HG03064 (cell line): Measurements from ENCODE around the gene YEATS4.
A peak's percentile ranks its signal among the peaks of the same experiment; 100 is the strongest.

ENCODE experiments used
- ATAC-seq: cut with Tn5 transposase; IDR thresholded peaks from one replicate; pipeline ENCODE4 v1.9.1; 2021; ENCODE audit warnings: low read depth; ENCODE audit not compliant: unreplicated experiment

Gene YEATS4

DNA sequence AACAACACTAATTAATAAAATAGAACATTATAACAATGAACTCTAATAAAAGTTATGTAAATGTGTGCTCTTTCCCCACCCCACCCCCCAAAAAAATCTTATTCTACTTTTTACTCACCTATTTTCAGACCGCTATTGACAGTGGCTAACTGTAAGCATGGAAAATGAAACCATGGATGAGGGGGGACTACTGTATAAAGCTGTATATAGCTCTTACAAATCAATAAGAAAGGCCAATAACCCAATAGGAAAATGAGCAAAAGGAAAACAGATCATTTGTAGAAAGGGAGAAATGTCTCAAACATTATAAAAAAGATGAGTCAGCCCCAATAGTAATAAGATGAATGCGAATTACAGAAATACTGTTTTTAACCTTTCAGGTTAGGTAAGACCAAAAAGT, 27.4 kb downstream of the YEATS4 start:
- no peak for ATAC-seq

DNA sequence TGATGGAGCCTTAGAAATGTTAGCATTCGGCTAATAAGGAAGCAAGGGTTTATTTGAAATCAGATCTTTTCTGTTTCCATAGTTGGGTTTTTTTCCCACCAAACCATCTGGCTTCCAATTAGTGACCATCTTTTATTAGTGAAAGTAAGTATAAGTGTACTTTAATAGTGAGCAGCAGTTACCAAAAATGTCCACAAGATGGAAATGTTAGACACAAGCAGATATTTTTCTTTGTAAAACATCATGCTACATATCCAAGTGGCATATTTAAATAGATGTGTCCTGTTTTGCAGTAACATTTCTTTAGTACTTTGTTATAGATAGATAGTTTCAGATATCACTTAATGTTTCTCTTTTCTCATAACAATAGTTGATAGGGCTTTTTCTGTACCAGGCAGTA, 28.8 kb downstream of the YEATS4 start:
- ATAC-seq: no peak

DNA sequence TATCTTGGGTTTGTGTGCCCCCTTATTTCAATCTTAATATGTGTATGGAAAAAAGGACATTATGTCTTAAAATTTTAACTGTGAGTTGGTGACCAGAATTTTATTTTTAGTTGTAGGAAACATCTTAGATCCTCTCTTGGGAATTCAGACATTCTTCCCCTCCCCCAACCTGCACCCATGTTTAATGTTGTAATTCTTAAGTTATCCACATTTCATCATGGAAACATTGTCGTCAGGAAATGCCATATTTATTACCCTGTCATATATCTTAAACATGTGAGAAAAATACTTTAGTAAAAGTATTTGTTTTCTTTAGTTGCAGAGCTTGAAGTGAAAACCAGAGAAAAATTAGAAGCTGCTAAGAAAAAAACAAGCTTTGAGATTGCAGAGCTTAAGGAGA, 30.3 kb downstream of the YEATS4 start:
- no peak for ATAC-seq

DNA sequence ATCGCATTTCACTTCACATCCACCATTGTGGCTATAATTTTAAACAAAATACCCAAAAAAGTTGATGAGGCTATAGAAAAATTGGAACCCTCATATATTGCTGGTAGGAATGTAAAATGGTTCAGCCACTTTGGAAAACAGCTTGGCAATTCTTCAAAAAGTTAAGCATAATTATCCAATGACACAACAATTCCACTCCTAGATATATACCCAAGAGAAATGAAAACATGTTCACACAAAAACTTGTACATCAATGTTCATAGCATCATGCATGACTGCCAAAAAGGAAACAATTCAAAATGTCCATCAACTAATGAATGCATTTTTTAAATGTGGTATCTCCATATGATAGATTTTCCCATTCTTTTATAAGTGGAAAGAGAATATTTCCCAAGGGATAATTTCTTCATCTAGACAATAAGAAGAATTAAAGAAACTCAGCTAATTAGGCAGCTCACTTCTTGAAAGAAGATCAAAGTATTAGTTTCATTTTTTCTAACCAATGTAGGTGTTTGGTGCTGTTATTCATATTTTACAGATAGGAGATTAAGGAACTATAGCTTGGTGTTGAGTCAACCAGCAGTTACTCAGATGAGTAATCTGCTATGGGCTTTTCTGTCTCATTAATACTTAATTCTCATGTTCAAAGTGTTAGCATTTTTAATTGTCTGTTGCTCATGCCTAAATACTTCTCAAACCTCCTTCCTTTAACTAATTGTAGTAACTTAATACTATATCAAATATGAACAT, 32.8 kb downstream of the YEATS4 start:
- peak; percentile 81 for ATAC-seq

DNA sequence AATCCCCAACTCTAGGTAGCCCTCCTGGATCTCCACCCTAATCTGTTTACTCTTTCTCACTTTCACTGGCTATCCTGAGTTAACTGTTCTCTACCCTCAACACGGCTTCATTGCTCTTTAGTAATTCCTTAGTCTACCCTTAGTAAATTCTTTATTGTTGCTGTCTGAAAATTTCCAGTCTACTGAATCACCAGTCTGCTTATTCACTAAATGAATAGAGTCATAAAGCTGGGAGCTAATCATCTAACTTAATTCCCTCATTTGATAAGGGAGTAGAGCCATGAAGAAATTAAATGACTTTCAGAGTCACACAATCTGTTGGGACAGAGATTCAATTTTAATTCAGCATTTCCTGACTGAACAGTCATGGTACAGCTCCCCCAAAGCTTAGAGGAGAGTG, 36.5 kb downstream of the YEATS4 start:
- ATAC-seq: no peak

DNA sequence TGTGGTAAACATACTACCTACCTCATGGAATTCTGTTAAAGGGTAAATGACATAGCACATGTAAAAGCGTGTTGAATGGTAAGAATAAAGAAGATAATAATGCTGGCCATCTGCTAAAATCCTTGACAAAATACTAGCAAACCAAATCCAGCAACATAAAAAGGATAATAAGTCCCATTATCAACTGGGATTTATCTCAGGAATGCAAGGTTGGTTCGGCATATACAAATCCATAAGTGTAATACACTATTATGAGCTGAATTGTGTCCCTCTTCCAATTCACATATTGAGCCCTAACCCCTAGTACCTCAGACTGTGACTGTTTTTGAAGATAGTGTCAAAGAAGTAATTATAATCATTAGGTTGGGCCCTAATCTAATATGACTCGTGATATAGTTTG, 37.4 kb downstream of the YEATS4 start:
- no peak for ATAC-seq

DNA sequence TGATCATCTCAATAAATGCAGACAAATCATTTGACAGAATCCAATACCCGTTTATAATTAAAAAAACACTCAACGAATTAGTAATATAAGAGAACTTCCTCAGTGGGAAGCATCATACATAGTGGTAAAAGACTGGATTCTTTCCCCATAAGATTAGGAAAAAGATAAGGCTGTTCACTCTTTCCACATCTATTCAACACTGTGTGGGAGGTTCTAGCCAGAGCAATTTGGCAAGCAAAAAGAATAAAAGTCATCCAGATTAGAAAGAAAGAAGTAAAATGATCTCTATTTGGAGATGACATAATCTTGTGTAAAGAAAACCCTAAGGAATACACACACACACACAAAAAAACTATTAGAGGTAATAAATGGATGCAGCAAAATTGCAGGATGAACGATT, 38.4 kb downstream of the YEATS4 start:
- no peak for ATAC-seq

DNA sequence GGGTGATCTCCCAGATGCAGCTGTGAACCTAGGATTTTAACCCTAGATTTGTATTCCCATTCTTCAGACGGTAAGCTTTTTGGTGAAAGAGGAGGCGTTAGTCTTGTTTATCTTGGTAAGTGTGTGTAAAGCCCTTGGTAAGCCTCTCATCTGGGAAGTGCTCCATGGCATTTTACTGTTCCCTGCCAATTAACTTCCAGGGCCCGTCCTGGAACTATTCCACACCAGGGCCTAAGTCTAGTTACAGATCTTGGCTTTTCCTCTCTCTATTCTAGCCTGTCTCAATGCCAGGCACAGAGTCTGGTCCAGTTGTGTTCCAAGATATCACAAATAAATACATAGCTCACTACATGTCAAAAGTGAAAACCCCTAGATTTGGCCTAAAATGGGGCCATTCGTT, 42.4 kb downstream of the YEATS4 start:
- no peak for ATAC-seq

DNA sequence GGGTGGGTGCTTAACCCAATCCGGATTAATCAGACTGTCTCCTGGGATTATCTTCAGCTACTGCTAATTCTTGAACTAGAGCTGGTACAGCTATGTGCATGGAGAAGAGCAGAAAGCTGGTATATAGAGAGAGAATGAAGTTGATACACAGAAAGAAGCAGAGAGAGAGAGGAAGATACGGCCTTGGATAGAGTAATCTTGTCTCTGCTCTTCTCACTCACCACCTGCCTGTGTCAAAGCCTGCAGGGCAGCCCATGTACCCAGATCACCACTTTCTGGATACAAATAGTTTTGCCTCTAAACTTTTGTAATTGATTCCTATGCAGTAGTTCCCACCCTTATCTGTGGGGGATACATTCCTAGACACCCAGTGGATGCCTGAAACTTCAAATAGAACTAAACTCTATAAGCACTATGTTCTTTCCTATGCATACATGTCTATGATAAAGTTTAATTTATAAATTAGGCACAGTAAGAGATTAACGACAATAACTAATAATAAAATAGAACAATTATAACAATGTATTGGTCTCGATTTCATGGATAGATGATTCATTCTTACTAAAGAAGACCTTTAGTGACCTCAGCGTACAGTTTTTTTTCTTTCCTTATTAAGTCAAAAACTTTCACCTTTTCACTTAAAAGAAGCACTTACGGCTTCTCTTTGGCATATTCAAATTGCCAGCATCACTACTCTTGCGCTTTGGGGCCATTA, 45.5 kb downstream of the YEATS4 start:
- no peak for ATAC-seq

DNA sequence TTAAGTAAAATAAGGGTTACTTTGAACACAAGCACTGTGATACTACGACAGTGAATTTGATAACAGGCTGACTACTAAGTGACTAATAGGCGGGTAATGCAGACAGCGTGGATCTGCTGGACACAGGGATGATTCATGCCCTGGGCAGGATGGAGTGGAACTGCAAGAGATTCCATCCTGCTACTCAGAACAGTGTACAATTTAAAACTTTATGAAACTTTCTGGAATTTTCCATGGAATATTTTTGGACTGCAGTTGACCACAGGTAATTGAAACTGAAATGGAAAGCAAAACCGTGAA, 46.0 kb downstream of the YEATS4 start:
- ATAC-seq: no peak

DNA sequence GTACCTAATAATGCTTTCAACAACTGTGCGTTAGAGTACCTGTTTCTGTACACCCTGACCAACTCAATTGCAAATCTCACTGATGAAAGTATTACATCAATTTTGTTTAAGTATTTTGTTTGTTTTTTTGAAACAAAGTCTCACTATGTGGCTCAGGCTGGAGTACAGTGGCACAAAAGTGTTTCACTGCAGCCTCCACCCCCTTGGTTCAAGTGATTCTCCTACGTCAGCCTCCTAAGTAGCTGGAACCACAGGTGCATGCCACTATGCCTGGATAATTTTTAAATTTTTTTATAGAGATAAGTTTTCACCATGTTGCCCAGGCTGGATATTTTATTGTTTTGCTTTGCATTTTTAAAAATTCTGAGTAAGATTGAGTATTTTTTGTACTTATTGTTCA, 46.7 kb downstream of the YEATS4 start:
- ATAC-seq: no peak

DNA sequence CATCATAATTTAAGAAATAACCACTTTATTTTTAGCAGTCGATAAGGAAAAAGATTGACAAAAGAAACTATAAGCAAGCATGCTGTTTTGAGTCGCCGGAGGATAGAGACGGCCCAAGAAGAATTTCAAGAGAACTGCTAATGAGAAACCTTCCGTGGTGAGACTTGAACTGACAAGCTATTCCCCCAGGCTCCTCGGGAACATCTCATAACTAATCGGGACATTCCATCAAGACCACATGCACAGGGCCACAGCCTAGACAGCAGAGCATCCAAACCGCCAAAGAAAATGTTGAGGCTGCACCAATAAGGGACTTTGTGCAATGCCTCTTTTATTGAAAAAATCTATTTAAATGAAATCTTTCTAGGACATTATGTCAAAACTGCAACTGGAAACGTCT, 51.0 kb downstream of the YEATS4 start:
- no peak for ATAC-seq

DNA sequence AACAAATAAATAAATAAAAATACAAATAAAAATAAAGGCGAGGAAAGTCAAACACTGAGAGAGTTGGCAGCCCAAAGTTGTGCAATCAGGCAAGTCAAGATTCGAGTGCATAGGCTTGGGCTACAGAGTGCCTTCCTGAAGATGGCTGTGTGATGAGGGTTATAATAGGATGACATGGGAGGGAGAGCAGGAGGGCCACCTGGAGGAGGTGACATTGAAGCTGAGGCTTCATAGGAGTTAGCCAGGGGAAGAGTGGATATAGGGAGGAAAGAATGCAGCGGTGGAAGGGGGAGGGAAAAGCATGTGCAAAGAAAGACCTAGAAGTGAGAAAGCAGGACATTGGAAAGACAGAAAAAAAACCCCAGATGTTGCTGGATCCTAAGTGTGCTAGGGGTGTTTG, 53.1 kb downstream of the YEATS4 start:
- ATAC-seq: no peak

DNA sequence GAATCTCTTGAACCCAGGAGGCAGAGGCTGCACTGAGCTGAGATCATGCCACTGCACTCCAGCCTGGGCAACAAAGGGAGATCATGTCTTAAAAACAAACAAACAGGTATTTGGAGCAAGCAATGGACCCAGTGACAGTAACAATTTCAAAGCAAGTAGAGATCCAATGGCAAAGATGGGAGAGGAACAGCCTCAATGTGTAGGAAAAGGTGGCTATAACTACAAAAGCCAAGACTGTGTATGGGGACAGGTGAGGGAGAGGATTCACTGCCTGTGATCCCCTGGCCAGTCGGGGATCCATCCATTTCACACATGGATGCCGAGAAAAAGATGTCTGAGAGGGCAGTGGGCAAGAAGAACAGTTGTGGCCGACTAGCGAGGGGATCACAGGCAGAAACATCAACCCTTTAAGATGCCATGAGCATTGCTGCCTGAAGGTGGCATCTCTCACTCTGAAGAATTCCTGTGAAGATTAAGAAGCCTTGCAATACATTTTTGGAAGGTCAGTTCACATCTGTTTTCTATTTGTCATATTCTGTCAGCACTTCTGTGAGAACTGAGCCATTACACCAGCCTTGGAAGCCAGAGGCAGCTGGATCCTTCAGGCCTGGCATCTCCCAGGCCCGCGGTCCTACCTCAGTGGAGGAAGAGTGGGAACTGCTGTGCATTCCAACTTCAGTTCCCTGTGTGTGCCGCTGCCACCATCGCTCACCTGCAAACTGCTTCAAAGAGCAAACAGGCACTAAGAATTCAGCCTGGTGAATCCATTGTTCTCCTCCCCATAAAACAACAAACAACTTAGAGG, 56.1 kb downstream of the YEATS4 start:
- no peak for ATAC-seq

DNA sequence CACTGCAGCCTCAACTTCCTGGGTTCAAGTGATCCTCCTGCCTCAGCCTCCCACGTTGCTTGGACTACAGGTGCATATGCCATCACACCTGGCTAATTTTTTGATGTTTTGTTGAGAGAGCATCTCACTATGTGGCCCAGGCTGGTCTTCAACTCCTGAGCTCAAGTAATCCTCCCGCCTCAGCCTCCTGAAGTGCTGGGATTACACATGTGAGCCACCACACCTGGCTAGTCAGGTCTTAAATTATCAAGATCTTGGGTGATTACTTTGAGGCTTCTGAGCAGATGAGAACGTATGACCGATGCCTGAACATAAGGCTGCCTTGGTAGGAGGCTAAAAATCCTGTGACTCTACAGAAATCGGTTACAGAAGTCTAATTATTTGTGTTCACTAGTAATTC, 57.7 kb downstream of the YEATS4 start:
- no peak for ATAC-seq

DNA sequence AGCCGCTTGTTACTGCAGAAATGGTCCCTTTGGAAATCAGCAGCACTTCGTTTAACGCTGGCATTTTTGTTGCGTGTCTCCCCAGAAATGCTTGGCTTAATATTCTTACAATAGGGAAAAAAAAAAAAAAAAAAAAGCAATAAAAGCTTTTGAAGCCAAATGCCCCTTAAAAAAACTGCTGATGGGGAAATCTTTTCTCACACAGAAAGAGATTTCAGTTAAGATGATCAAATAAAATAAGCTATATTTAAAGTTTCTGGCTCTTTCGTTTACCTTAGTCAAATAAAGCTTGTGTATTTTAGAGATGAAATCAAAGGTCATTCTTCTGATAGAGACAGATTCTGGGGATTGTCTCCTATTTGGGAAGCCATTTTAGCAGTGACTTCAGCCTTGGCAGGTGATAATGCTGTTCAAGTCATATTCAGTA, 58.2 kb downstream of the YEATS4 start:
- no peak for ATAC-seq

DNA sequence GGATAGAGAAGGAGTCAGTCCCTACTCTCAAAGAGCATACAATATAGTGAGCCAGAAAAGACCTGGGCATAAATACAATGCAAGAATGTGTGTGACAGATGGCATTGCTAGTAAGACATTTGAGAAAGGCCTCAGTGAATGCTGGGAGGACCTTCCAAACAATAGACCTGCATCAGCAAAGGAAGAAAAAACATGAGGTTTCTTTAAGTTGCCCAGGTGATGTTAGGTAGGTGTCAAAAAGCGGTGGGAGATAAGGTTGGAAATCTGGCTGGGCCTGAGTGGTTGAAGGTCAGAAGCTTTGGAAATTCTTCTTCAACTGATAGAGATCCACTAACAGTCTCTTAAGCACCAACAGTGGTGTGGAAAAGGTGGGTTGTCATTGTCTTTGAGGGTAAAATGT, 60.2 kb downstream of the YEATS4 start:
- ATAC-seq: no peak

DNA sequence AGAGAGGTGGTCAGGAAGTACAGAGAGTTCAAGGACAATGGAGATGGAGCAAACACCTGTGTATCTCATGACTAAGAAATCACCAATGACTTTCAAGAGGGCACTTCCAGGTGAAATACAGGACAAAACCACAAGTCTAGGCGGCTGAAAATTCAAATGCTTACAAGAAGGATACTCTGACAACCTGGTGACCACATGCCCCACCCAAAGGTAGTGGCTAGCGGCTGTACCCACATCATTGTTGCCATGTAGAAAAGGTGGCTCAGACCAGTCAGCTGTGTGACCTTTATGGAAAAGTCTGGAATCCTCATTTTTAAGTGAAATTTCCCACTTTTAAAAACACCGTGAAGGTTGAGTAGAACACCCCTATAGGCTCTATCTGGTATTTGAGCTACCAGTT, 62.0 kb downstream of the YEATS4 start:
- no peak for ATAC-seq

DNA sequence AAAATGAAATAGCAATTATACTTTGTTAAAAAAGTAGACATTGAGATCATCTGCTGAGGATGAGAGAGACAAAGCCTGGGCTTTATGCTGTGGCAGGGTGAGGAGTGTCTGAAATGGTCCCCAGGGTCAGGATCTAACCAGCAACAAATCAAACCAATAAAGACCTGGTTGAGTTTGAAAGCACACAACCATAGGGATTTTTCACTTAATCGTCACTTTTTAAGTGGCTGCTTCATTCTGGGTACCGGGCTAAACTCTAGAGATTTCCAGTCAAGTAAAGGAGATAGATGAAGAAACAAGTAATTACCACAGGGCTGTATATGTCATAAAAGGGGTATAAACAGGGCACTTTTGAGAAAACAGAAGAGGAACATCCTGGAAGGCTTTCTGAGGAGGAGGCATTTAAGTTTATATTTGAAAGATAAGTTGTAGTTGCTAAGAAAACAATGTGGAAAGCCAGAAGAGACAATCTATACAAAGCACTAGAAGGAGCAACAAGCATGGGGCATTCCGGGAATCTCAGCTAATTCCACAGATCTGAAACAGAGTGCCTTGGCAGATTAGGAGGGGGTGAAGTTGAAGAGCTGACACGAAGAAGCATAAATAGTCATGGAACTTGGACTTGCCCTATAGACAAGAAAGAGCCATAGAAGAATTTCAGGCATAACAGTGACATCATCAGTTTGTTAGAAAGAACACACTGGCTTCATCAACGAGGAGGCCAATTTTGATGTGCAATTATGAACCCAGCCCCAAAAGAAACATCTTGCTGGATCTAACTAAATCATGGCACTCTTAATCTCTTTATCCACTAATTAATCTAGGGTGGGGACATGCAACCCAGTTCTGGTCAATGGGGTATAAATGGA, 63.7 kb downstream of the YEATS4 start:
- no peak for ATAC-seq

DNA sequence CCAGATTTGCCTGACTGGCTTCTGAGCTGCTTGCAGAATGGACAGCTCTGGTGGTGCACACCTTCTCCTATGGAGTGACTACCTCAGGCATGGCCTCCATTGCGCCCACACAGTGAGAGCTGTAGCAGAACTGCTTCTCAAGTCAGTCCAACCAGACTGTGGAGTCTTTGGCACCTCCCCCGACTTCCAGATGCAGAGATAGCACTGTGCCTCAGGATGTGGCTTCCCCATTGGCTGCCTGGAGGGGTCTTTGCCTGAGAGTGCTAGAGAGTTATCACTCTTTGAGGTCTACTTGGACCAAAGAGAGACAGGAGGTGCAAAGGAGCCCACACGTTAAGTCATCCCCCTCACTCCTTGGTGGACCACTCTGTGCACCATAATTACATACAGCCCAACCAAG, 65.9 kb downstream of the YEATS4 start:
- ATAC-seq: no peak
